ENCODE measurements around the gene BEND3. TPM values are rescaled to one million over a fixed set of nuclear protein-coding genes. Genes with fewer than 3 reads are reported as not detected.

BEND3 gene
- total RNA-seq, 4 donors from 2014 or later = 1.5 to 9.1 (median 3.4) TPM

DNA sequence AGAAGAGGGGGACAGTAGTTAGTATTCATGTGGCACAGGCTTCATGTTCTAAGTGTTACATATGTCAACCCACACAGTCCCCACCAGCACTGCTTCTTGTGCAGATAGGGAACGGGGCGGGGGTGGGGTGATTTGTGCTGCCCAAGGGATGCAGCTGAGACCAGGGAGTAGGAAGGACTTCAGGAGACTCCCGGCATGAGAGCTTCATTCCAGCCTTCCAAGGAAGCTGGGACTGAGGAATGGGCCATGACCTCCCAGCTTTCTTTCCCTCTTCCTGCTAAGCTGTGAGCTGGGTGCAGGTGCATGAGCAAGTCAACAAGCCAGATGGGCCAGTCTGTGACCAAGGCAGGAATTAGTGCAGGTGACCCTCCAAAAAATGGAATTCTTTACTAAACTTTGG lies 9.2 kb downstream of the BEND3 start:
- no peaks in the 10 kb centered on the region for H3K27me3 ChIP-seq
- no peak for DNase-seq
- H3K9me3 ChIP-seq = no peaks in the 10 kb centered on the region
- H3K36me3 ChIP-seq = no peaks in the 10 kb centered on the region
- no peaks in the 10 kb centered on the region for H3K4me1 ChIP-seq
- H3K27ac ChIP-seq = no peak overlapping the region
- intact Hi-C loops (cut with DNase I; ENCODE audit: low total_unique reads) = no loop called here
- no peak for TF ChIP-seq POLR2A (IDR thresholded peaks at IDR 0.05)
- TF ChIP-seq, protein P1, sequence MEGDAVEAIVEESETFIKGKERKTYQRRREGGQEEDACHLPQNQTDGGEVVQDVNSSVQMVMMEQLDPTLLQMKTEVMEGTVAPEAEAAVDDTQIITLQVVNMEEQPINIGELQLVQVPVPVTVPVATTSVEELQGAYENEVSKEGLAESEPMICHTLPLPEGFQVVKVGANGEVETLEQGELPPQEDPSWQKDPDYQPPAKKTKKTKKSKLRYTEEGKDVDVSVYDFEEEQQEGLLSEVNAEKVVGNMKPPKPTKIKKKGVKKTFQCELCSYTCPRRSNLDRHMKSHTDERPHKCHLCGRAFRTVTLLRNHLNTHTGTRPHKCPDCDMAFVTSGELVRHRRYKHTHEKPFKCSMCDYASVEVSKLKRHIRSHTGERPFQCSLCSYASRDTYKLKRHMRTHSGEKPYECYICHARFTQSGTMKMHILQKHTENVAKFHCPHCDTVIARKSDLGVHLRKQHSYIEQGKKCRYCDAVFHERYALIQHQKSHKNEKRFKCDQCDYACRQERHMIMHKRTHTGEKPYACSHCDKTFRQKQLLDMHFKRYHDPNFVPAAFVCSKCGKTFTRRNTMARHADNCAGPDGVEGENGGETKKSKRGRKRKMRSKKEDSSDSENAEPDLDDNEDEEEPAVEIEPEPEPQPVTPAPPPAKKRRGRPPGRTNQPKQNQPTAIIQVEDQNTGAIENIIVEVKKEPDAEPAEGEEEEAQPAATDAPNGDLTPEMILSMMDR (IDR thresholded peaks at IDR 0.05) = no peak
- no peak overlapping the region for H3K4me3 ChIP-seq

DNA sequence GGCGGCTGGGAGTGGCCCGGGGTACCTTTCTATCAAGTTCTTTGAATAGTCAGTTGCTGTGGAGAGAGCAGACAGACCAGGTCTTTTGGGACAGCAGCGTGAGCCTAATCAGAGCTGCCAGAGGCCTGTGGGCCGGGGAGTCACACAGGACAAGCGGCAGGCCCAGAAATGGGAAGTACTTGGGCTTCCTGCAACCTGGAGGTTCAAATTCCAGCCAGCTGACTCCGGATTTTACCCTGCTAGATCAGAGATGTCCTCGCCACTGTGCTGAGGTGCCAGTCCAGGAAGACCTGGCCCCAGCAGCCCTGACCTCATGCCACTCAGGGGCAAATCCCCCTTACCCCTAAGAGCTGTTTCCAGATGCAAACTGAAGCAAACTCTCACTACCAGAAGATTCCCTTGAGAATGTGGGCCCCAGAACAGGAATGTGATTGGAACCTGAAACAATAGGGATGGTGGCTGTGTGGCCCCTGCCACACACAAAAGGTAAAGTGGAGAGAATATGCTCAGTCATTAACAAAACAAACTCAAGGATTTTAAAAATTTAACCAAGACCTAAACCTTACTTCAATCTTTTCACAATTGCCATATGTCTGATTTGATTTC lies 9.7 kb downstream of the BEND3 start:
- Histone ChIP-seq H3K27ac (no peak overlapping the region), H3K4me1 (no peaks in the 10 kb centered on the region), H3K4me3 (no peak overlapping the region), H3K27me3 (no peaks in the 10 kb centered on the region), H3K9me3 (no peaks in the 10 kb centered on the region), H3K36me3 (no peaks in the 10 kb centered on the region)
- DNase-seq = no peak
- TF ChIP-seq, protein P1 (IDR thresholded peaks at IDR 0.05) = no peak
- no peak for TF ChIP-seq POLR2A (IDR thresholded peaks at IDR 0.05)
- intact Hi-C loops (cut with DNase I; ENCODE audit: low total_unique reads) = no loop called here

DNA sequence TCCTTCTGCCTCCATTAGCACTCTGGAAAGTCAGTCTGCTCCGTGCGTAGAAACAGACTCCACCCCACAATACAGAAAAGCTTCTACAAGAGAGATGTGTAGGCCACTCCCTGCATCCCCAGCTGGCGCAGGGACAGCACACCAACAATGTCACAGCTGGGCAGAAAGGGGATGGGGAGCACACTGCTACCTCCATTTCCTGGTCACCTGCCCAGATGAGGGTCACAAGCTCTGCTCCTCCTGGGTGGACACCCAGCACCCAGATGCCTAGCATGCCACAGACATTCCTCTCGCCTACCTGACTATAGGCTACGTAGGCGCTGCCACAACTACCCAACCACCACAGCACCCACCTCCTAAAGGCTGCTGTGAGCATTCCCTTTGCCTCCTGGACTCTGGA lies 12.2 kb downstream of the BEND3 start:
- Histone ChIP-seq H3K27ac (no peak overlapping the region), H3K9me3 (no peaks in the 10 kb centered on the region), H3K4me3 (no peak overlapping the region), H3K4me1 (no peaks in the 10 kb centered on the region), H3K36me3 (no peaks in the 10 kb centered on the region), H3K27me3 (no peaks in the 10 kb centered on the region)
- no peak for DNase-seq
- intact Hi-C loops (cut with DNase I; ENCODE audit: low total_unique reads) = no loop called here
- TF ChIP-seq, protein P1 (IDR thresholded peaks at IDR 0.05) = no peak

DNA sequence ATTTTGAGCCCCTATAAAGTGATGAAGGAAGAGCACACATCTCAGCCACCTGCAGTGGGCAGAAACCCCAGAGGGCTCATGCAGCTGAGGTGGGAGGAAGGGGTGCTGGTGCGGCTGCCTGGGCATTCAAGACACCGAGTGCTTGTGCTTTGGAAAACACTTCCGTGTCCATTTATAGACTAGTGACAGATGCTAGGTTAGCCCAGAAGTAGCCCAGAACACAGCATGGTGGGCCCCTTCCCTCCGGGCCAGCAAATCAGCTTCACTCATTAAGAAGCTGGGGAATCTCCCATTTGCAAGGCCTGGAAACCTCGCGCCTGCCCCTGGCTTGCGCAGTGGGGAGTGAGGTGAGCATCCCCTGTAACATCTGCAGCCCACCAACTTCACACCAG lies 12.9 kb downstream of the BEND3 start:
- intact Hi-C loops (cut with DNase I; ENCODE audit: low total_unique reads) = no loop called here
- Histone ChIP-seq H3K9me3 (no peaks in the 10 kb centered on the region), H3K4me3 (no peak overlapping the region), H3K4me1 (no peaks in the 10 kb centered on the region), H3K36me3 (no peaks in the 10 kb centered on the region), H3K27me3 (no peaks in the 10 kb centered on the region), H3K27ac (no peak overlapping the region)
- DNase-seq = no peak
- TF ChIP-seq POLR2A (IDR thresholded peaks at IDR 0.05) = no peak
- TF ChIP-seq, protein P1 (IDR thresholded peaks at IDR 0.05) = no peak

DNA sequence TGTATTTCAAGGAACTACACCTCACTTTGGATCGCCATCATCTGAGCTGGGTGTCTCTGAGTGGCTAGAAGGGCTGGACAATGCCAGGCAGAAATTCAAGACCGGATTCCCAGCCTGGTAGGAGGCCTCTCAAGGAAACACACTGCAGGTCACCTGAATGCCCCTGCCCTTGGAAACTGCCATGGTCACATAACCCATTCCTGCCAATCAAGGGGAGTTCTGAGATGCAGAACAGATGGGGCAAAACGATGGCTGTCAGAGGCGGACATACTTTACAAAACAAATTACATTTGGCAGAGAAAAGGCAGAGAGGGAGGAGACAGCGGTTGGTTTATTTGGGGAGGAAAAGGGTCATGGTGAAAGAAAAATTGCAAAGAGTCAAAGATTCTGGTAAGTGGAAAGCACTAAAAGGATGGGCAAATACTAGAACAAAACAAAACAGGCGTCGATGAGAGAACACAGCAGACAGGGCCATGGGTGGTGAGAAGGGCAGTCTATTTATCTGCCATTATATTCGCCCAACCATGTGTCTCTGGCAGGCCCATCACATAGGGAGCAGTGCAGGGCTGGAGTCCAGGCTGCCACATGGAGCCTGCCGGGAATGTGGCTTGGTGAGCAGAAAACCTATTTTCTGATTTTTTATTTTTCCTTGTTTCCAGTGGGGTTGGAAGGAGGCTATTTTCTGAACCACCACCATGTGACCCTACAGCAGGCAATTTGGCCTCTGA lies 13.5 kb downstream of the BEND3 start:
- Histone ChIP-seq H3K4me1 (no peaks in the 10 kb centered on the region), H3K27me3 (no peaks in the 10 kb centered on the region), H3K9me3 (no peaks in the 10 kb centered on the region), H3K27ac (no peak overlapping the region), H3K4me3 (no peak overlapping the region), H3K36me3 (no peaks in the 10 kb centered on the region)
- intact Hi-C loops (cut with DNase I; ENCODE audit: low total_unique reads) = no loop called here
- DNase-seq = no peak
- no peak for TF ChIP-seq POLR2A (IDR thresholded peaks at IDR 0.05)
